GM18505 (cell line): ENCODE results near the gene STAC.

Experiments
- ATAC-seq: cut with Tn5 transposase; IDR thresholded peaks from one replicate; pipeline ENCODE4 v1.9.1; 2021; ENCODE audit not compliant: unreplicated experiment
- POLR2A ChIP-seq: IDR thresholded peaks from 4 replicates; pipeline ENCODE4 v1.6.1; 2011; ENCODE audit warnings: borderline replicate concordance; ENCODE audit not compliant: insufficient read depth, insufficient read length; ENCODE audit errors: extremely low read depth

Gene STAC

DNA sequence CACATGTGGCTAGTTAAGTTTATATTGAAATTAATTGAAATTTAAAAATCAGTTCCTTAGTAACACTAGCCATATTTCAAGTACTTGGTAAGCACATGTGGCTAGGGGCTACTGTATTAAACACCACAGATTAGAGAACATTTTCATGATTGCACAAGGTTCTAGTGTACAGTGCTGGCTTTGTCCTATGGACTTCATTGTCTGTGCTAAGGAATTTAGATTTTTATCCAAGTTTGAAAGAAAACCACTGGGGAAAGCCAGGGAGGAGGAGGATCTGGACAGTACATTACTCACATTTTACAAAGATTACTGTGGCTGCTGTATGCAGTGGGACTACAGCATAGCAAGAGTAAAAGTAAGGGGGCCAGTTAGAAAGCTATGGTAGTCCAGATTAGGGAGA is 13.9 kb downstream of the STAC start:
- ATAC-seq: no peak
- TF ChIP-seq POLR2A: no peak

DNA sequence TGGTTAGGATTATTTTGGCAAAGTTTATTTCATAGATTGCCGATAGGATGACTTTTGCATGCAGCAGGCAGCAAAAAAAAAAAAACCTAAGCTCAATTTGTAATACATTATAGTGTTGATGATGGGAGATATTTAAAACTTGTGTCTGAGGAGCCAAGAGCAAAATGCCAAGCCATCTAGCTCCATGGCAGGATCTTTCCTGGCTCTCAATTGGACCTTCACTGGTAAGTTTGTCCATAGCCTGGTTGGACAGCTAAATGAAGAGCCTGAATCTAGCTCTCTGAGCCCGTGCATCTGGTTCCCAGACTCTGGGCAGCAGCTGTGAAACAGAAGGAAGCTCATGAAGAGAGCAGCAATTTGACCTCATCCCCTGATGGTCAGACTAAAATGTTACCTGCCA is 17.5 kb downstream of the STAC start:
- no peak for ATAC-seq
- TF ChIP-seq POLR2A: no peak

DNA sequence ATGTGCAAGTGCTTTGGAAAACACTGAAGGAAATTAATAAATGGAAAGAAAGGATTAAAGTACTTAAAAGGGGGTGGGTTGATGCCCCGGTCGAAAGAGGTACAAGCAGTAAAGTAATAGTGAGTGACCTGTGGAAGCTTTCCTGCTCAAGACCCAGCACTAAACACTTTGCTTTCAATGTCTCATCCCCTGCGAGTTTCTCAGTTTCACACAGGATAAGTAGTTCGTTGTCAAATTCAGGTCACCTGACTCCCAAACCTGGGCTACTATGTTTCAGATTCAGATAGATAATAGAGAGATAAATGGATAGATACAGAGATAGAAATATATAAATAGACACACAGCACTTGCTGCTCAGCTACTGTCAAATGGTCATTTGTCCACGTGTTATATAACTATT is 19.6 kb downstream of the STAC start:
- ATAC-seq: no peak
- TF ChIP-seq POLR2A: no peak

DNA sequence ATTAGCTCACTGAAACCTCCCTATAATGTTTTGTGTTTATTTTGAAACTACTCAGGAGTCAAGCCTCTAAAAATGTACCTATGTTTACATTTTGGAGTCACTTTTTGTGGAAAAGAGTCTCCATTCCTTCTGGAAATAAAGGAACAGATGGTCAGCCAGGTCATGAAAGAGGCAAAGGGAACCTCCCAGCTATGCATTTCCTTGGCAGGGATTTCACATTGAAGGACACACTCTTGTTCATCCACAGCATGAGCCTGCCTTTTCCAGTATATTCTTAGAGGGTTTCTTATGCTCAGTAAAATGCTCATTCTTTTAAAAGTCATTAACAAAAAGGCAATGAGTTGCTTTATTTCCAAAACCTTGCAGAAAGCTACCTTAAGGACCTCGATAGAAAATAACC is 20.8 kb downstream of the STAC start:
- no peak for ATAC-seq
- TF ChIP-seq POLR2A: no peak

DNA sequence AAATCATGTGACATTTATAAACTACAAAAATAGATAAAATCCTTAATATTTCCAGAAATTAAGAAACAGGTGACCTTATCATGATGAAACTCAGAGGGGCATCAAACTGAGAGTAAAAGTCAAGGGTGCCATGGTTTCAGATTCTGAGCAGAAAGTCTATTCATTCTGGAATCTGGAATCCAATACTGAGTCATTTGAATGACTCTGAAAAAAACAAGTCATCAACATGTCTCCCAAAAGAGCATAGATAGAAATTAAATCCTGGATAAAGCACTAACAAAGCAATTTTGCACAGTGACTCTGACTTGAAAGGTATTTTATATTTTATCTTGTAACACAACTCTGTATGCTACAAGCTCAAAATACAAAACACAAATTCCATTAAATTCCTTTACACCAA is 23.4 kb downstream of the STAC start:
- ATAC-seq: no peak
- no peak for TF ChIP-seq POLR2A

DNA sequence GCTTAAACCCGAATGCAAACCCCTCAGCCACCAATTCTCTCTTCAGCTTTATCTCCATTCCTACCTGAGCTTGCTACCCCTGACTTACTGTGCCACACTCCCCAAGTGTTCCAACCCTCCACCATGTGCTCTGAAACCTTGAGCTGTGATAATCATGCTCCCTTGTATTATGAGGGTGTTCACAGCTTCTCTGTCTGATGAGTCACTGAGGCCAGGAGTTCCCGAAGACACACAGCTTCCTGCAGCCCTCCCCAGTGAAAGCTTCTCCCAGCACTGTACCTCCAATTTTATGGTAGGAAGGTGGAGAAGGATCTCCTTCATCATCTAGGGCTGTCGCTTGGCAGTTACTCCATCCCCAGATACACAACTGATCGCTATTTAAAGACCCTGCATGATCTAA is 24.9 kb downstream of the STAC start:
- no peak for TF ChIP-seq POLR2A

DNA sequence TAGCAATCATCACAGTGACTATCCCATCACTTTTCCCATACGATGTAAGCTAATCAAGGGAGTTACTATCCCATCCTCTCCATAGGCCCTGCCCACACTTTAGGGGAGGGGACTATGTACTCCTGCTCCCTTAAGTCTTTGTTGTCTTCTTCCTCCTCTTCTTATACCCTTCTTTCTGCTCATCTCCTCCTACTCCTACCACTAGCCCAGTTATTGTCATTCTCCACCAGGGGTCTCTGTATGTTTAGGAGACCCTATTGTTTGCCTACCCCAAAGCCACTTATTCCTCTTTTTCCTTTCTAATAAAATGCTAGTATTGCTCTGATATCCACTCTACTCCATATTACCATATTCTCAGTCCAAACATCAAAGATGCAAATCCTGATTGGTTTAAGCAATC is 27.8 kb downstream of the STAC start:
- ATAC-seq: no peak
- no peak for TF ChIP-seq POLR2A

More for the DNA sequence above, 24.9 kb downstream of the STAC start:
- ATAC-seq: no peak

DNA sequence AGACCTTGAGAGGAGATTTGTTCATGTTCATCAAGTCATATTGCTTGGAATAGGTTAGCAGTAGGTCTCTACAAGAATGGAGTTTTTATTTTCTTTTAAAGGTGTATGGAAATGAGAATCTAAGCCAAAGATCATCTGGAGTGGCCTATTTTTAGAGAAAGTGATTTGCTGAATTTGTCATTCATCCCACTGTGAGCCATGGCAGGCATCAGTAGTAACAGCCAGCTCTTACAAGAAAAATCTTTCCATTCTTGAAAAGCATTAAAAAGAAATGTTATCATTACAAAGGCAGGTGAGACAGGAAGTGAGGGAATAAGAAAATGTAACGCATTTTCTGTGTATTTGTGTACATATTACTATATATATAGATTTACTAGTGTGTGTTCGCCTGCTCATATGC is 29.6 kb downstream of the STAC start:
- ATAC-seq: no peak
- TF ChIP-seq POLR2A: no peak

DNA sequence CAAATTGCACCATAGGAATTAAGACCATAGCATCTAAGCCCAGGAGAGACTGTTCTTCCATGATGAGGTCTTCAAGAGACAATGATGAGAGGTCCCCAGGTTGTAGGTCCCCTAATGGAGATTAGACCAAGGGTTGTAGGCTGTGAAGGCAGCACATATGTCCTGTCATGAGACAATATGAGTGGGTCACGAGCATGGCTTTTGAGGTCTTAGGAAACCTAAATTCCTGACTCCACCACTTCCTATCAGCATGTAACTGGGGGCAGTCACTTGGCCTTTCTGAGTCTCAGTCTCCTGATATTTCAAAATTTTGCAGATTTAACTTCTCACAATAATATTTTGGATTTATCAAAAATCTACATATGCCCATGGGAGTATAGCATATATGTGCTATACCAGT is 31.3 kb downstream of the STAC start:
- no peak for TF ChIP-seq POLR2A
- ATAC-seq: no peak

DNA sequence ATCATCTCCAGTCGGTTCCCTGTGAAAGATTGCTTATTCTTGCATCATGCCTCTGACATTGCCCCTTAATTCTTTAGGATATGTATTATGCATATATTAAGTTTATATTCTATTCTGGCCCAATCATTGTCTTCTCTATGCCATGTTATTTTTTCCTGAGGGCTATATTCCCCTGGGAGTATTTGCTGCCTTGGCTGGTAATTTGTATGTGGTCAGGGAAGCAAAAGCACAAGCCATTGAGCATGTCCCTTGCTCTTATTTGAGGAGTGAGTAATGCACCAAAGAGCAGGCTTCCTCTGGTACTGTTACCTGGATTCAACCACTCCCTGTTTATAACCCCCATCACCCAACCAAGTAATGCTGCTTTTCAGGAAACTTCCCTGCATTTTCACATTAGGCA is 36.3 kb downstream of the STAC start:
- no peak for TF ChIP-seq POLR2A
- no peak for ATAC-seq

DNA sequence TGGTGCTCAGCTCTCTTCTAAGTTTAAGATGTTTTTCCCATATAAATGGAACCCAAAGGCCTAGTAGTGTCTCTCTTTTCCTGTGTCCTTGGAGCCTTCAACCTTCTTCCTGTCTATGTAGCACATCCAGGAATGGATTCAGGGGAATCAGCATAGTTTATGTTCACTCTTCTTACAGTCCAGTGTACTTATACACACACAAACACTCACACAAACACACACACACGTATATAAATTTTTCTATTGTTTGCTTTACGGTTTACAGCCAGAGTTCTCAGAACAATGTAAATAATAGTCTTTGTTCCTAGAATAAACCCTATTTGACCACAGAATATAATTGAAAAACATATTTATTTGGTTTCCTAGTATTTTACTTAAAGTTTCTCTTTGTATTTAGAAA is 36.9 kb downstream of the STAC start:
- no peak for TF ChIP-seq POLR2A
- no peak for ATAC-seq

DNA sequence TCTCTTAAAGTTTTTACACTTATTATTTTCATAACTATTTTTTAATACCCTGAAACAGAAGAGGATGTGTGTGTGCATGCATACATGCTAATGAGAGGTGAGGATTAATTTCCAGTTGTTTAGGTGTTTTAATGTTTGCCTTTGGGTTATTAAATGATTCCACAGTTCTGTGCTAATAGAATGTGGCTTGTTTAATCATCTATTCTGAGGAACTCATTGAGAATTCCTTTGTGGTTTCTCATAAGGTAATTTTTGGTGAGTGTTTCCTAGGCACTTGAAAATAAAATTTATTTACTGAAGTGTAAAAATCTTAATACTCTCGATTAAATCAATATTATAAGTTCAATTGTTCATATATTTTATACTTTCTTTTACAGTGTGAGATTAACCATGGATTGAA is 38.0 kb downstream of the STAC start:
- no peak for ATAC-seq
- no peak for TF ChIP-seq POLR2A

DNA sequence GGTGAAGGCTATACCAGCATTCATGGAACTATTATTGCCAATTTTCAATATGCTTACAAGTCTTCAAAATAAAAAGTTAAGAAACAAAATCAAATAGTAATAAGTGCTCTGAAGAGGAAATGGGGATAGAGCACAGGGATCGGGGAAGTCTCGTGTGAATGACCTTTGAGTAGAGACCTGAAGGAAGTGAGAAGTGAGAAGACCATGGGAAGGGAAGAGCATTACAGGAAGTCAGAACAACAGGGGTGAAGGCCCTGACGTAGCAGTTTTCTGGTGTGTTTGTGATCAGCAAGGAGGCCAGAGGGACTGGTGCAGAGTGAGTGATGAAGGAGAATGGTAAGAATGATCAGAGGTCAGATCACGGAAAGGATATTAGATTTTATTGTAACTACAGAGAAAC is 48.1 kb downstream of the STAC start:
- ATAC-seq: no peak
- no peak for TF ChIP-seq POLR2A

DNA sequence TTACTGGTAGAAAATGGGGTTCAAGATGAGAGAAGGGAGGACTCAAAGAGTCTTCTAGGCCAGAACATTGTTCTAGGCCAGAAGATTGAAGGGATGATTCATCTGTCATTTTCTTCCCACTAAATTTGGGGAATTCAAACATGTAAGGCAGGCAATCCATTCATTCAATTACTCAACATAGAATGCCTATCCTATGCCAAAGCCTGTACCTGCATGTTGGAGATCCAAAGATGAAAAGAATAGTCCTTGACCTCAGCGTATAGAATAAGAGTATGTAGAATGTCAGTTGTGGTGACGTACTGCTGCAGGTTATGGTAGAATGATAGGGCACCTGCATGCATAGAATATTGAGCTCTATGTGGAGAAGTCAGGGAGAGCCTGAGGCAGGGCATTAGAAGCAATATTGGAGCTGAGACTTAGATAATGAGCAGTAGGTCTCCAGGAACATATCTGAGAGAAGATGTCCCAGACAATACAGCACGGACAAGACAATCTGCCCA is 49.7 kb downstream of the STAC start:
- ATAC-seq: no peak

DNA sequence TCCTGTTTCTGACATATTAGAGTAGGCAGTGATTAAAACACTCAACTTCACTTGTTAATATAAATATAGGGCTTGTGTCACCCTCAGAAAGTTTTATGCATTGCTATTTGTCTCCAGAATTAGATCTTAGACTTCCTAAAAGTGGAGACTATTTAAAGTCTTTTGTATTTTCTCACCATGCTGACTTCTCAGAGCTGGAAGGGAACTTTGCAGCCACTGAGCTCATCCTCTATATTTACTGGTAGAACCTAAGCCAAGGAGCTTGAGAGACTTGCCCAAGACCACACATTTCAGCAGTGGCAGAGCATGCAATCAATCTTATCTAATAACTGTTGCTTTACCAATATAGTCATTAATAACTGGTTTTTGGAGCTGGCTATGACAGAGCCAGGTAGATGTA is 53.2 kb downstream of the STAC start:
- ATAC-seq: no peak
- TF ChIP-seq POLR2A: no peak

More for the DNA sequence above, 49.7 kb downstream of the STAC start:
- TF ChIP-seq POLR2A: no peak
